IPS-NIHi7 (cell line): ENCODE results near the gene OGFOD3.
"Not testable (repeated sequence)": the region's sequence is repeated elsewhere in the genome, so short reads cannot be mapped to it uniquely, and the experiment has no call there.

Source experiments
- DNase-seq: peaks from one replicate; pipeline ENCODE4 v3.0.0; 2012; ENCODE audit warnings: mixed read lengths; ENCODE audit errors: extremely low spot score

Gene OGFOD3

DNA sequence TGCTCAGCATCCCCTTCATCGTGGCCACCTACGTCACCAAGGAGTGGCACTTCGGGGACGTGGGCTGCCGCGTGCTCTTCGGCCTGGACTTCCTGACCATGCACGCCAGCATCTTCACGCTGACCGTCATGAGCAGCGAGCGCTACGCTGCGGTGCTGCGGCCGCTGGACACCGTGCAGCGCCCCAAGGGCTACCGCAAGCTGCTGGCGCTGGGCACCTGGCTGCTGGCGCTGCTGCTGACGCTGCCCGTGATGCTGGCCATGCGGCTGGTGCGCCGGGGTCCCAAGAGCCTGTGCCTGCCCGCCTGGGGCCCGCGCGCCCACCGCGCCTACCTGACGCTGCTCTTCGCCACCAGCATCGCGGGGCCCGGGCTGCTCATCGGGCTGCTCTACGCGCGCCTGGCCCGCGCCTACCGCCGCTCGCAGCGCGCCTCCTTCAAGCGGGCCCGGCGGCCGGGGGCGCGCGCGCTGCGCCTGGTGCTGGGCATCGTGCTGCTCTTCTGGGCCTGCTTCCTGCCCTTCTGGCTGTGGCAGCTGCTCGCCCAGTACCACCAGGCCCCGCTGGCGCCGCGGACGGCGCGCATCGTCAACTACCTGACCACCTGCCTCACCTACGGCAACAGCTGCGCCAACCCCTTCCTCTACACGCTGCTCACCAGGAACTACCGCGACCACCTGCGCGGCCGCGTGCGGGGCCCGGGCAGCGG, 43.6 kb downstream of the OGFOD3 start:
- DNase-seq, result no peak

DNA sequence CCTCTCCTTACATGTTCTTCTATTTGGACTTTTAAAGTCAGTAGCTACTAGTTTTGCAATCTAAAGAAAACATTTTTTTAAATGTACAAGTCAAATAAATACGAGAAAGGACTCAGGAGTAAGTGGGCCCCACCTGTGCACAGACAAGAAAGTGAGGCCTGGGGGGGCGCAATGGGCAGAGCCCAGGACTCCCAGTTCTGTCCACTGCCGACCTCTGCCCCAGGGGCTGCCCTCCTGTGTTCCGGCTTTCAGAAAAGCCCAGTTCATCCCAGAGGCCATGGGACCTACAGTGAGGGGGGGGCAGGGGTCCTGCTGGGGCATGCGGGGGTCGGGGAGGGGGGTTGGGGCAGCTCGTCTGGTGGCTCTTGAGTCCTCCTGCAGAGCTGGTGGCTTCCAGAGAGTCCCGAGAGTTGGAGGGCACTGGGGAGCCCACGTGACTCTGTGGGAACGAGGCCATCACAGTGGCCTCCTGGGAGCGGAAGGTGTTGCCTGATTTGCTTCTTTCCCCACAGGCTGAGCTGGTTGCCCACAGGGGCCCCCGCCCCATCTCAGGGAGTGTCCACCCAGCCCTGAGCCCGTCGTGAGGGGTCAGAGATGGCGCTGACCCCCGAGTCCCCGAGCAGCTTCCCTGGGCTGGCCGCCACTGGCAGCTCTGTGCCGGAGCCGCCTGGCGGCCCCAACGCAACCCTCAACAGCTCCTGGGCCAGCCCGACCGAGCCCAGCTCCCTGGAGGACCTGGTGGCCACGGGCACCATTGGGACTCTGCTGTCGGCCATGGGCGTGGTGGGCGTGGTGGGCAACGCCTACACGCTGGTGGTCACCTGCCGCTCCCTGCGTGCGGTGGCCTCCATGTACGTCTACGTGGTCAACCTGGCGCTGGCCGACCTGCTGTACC, 44.4 kb downstream of the OGFOD3 start:
- DNase-seq, result no peak

GRCh38 chr17:82373072-82373452, 45.3 kb downstream of the OGFOD3 start:
- not testable (repeated sequence) for DNase-seq

DNA sequence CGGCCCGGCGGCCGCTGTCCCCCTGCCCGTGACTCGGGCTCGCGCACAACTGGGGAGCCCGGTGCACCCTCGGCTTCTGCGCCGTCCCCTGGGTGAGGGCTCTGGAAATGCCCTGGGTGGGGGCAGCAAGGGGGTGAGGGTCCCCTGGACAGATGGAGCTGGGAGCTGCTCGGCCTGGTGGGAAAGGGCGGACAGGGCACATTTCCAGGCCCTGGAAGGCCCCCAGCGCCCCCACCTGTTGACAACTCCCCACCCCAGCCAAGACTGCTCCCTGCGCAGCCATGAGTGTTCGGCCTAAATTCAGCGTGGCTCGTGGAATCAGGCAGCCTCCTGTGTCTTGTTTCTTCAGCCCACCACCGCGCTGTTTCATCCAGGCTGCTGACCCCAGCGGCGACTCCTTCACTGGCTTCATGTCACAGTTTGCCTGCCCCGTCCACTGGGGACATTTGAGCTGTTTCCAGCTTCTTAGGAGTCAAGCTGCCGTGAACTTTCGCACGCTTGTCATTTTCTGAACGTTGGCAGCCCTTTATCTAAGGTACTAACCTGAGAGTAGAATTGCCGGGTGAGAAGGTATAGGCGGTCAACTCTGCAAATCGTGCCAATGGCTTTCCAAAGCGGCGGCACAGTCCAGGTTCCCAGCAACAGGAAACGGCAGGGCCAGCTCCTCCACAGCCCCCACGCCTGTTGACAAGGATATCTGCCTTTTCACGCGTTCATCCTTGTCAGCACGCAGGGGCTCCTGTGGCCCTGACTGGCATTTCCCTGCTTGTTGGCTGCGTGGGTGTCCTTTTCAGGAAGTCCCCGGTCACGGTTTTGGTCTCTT, 45.9 kb downstream of the OGFOD3 start:
- DNase-seq, result no peak

DNA sequence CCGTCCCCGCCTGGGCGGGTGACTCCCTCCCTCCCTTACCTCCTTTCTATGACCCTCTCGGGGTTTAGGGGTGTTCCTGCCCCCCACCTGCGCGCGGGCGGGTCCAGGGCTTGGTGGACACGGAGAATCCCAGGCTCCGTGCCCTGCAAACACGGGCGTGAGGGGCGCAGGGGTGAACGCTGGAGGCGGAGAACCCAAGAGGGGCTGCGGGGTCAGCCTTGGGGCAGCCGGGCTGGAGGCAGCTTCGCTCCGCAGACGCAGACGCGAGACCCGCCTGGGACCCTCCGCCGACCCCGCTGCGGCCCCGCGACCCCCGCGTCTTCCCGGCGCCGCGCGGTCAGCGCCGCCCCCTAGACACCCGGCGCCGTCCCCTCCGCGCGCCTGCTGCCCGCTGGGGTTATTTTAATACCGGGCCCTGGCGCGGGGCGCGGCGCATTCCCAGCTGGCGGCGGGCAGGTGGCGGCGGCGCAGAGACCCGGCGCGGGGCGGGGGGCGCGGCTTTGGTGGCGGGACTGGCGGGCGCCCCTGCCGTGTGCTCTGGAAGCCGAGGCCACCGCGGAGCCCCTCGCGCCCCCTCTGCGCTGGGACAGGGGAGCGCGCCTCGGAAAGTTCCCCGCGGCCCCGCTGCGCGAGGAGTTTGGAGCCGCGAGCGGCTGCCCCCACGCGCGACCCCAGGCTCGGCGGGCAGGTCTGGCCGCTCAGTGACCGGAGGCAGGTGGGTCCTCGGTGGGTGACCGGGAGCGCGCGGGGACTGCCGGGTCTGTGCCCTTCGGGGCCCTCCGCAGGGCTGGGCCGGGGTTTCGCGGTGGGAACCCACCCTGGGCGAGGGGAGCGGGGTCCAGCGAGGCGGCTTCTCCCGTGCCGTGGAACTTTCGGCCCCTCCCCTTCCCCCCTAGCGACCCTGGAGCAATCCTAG, 46.8 kb downstream of the OGFOD3 start, which contains the start of gene UTS2R:
Gene UTS2R, plus strand, starts transcription at position 433 of the 916 bp plus-strand sequence. CDS start 2,560 bp downstream, outside the sequence.
- peak; percentile 52 for DNase-seq

DNA sequence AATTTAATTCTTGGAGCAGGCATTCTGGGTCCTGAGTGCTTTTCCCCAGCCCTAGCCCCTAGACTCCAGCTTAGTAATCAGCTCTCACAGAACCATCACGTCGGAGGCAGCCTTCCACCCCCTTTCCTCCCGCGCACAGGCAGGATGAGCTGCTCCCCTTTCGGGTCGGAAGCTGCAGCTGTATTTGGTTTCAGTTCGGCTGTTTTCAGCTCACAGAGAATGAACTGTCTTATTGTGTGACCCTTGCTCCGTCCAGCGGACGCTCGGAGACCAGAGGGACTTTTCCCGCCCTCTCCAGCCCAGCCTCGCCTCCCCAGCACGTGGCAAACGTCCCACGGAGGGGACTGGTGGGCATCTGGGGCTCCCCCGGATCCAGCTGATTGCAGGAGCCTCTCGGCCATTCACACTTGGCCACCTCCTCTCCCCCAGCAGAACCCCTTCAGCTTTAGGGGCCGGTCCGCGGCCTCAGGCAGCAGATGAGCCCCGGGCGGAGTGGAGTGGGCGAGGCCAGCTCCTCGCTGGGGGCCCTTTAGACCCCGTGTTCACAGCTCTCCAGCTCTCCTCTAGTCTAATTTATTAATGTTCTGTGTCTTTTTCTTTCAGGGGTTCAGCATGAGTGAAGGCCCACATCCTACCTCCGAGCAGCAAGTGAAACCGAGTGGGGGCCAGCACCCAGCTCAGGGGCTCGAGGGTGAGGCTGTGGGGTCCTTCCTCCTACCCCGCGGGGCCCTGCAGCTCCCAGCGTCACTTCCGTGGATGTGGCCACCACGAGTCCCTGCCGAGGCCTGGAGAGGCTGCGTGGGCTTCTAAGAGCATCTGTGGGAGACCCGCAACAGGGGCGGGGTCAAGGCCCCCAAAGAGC, 47.7 kb downstream of the OGFOD3 start:
- no peak for DNase-seq

GRCh38 chr17:82369211-82369610, 49.2 kb downstream of the OGFOD3 start:
- no peak for DNase-seq

DNA sequence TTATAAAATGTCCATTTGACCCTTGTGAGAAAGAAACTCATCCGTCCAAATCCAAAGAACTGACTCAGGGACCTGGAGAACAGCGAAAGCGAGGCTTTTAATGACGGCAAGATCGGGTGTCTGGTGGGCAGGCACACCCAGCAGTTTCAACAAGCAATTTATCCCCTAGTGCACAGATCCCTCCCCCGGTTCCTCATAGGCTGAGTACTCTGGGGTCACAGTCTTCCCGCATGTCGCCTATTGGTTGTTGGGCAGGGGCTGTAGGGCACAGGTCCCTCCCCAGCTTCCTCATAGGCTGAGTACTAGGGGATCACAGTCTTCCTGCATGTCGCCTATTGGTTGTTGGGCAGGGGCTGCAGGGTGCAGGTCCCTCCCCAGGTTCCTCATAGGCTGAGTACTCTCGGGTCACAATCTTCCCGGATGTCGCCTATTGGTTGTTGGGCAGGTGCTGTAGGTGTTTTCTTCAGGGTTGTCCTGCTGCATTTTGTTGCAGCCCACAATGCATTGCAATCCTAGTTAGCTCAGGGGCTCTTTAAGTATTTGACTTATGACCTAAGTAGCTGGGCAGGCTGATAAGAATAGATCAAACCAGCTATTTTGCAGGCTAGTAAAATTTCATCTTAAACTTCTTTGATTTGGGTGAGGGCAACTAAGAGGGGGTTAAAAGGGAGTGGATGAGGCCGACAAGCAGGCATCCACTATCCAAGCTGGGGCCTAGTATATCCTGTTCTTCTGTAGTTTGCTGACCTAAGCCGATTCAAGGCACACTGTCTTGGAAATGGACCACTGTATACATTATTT, 50.5 kb downstream of the OGFOD3 start:
- peak; percentile 50 for DNase-seq

GRCh38 chr17:82366749-82367148, 51.6 kb downstream of the OGFOD3 start:
- DNase-seq, result no peak

- DNase-seq, result no peak
Observed at GRCh38 chr17:82365606-82366295, 52.6 kb downstream of the OGFOD3 start.

DNA sequence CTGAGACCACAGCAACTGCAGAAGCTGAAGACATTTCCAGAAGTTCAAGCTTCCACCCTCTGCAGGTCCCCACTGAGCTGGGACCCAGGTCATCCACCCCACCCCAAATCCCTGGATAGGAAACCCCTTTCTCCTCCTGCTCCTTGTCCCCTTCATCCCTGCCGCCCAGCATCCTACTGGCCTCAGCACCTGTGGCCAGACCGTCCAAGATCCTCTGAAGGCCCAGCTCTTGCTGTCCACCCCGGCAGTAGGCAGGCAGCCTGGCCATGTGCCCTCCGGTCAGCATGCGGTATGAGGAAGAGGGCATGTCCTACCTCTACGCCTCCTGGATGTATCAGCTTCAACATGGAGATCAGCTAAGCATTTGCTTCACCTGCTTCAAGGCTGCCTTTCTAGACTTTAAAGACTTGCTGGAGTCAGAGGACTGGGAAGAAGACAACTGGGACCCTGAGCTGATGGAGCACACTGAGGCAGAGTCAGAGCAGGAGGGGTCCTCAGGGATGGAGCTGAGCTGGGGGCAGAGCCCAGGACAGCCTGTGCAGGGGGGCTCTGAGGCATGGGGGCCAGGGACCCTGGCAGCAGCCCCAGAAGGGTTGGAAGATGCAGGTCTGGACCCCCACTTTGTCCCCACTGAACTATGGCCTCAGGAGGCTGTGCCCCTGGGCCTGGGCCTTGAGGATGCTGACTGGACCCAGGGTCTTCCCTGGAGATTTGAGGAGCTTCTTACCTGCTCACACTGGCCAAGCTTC, 56.3 kb downstream of the OGFOD3 start:
- no peak for DNase-seq

DNA sequence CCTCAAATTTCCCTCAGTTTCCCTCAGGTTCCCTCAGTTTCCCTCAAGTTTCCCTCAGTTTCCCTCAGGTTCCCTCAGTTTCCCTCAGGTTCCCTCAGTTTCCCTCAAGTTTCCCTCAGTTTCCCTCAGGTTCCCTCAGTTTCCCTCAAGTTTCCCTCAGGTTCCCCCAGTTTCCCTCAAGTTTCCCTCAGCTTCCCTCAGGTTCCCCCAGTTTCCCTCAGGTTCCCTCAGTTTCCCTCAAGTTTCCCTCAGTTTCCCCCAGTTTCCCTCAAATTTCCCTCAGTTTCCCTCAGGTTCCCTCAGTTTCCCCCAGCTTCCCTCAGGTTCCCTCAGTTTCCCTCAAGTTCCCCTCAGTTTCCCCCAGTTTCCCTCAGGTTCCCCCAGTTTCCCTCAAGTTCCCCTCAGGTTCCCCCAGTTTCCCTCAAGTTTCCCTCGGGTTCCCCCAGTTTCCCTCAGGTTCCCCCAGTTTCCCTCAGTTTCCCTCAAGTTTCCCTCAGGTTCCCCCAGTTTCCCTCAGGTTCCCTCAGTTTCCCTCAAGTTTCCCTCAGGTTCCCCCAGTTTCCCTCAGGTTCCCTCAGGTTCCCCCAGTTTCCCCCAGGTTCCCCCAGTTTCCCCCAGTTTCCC, 58.8 kb downstream of the OGFOD3 start:
- not testable (repeated sequence) for DNase-seq

- DNase-seq, result no peak
Observed at GRCh38 chr17:82358465-82359350, 59.7 kb downstream of the OGFOD3 start, which contains the start of gene TEX19. Gene TEX19, plus strand, starts transcription at chr17:82359247. Its CDS starts 2,904 bp downstream, at chr17:82362151.

DNA sequence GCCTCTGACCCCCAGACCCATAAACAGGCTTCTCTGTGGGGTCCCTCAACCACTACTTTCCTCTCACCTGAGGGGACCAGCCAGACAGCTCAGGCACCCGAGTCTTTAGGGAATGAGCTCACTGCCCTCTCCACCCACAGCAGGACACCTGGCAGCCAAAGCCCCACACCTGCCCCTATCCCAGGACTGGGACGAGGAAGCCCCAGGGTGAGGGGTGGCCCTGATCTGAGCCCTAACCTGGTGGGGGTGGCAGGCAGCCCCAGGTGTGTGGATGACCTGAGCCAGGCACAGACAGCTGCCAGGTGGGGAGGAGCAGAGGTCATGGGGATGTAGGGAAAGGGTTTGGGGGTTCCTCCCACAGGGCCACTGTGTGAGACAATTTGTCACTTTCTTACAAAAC, 61.0 kb downstream of the OGFOD3 start:
- no peak for DNase-seq

DNA sequence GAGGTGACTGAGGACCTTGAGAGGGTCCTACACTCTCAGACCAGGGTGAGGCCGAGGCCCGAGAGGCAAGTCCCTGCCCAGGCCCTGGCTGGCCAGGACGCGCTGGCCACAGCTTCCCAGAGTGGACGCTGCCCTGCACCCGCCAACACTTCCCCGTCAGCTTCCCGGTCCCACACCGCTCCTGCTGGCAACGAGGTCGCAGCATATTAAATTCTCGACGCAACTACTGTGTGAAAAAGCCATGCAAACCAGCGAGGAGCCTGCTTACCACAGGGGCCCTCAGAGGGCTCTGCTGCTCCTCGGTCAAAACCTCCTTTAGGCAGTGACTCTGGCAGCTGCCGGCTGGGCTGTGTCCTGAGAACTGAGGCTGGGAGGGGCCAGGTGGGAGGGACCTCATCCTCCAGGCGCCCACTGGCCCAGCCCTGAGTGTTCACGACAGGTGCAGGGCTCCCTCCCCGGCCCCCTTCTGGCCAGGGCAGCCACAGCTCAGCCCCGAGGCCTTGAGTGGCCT, 61.5 kb downstream of the OGFOD3 start:
- DNase-seq, result peak; percentile 64
